Activated CD4-positive, alpha-beta T cell treated with anti-CD3 and anti-CD28 coated beads, Interleukin-2, amount 50 U/mL, for 48 hours (primary cell): ENCODE data around the gene AIP.
A peak's percentile ranks its signal among the peaks of the same experiment; 100 is the strongest.

Experiments used
- DNase-seq, 2 experiments: peaks; one replicate each; pipeline ENCODE4 v3.0.0-alpha.2; 2020

AIP gene

DNA sequence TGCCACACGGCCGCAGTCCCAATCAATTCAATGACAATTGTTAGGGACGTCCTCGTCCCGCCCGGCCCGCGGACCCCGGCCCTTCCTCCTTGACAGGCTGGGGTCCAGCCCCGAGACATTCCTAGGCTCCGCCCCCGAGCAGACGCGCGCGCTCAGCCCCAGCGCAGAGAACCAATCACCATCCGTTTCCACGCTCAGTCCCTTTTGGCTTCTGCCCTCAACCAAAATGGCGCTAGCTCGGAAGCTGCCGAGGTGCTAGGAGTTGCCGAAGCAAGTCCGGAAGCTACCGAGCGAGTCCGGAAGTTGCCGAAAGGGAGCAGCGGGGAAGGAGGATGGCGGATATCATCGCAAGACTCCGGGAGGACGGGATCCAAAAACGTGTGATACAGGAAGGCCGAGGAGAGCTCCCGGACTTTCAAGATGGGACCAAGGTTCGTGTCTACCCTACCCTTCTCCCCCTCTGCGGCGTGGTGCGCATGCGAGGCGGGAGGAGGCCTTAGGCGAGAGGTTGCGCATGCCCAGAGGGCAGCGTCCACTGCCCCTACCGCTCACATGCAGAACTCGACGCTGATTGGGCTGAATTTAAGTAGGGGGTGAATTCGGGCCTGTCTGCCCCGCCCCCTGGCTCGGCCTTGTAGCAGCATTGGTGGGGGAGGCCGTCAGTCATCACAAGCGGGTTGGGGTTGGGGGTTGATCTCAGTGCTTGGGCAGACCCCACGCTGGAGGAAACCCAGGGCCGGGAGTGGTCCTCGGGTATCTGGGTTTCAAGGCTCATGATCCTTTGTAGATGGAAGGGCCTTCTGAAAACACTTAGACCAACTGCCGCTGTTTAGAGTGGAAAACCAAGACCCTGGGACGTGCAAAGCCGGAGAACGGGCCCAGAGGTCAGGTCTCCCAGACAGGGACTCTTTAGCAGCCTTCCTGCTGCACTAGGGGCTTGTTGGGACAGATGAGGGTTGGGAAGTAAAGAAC is at the start of gene AIP:
TSS of gene AIP (plus strand) at position 200 of the 972 bp plus-strand sequence. CDS start at position 333, 133 bp downstream.
- DNase-seq = peak; percentile 97 to 98

DNA sequence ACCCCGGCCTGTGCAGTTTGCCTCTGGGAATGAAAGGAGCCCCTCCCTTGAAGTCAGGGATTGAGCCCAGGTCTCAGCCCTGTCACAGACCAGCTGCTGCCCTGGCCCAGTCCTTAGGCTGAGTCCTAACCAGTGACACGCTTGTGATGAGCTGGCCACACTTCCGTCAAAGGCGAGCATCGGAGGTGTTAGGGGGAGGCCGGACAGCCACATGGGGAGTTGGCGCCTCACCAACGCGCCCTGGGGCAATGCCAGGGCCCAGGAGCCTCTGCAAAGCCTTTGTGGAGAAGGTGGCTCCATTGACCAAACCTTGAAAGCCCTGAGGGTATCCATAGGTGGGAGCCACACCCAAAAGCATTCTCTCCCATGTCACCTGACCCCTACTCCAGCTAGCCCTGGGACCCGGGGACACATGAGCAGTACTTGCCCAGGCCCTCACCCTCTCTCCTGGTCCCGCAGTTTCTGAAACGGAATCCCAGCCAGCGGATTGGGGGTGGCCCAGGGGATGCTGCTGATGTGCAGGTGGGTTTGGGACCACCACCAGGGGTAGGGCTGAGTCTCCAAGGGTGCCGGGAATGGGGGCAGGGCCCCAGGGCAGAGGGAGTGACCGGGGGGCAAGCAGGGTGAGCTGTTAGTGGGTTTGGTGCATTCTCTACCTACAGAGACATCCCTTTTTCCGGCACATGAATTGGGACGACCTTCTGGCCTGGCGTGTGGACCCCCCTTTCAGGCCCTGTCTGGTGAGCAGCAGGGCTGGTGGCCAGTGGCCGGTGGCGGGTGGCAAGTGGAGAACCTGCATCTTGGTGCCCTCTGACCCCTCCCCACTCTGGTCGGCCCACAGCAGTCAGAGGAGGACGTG is 49.1 kb upstream of the AIP start:
- no peak for DNase-seq

DNA sequence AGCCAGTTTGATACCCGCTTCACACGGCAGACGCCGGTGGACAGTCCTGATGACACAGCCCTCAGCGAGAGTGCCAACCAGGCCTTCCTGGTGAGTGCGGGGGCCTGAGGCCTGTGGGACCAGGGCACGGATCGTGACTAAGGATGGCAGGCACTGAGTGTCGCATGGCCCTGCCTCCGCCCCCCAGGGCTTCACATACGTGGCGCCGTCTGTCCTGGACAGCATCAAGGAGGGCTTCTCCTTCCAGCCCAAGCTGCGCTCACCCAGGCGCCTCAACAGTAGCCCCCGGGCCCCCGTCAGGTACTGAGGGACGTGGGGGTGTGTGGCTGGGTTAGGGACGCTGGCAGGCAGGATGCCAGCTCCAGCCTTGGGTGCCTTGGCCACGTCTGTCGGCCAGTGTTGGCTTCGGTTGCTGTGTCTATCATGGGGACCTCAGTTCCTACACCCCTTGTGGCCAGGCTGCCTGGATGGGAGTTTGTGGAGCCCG is 48.4 kb upstream of the AIP start:
- DNase-seq = peak in 1 of 2 experiments; percentile 56

DNA sequence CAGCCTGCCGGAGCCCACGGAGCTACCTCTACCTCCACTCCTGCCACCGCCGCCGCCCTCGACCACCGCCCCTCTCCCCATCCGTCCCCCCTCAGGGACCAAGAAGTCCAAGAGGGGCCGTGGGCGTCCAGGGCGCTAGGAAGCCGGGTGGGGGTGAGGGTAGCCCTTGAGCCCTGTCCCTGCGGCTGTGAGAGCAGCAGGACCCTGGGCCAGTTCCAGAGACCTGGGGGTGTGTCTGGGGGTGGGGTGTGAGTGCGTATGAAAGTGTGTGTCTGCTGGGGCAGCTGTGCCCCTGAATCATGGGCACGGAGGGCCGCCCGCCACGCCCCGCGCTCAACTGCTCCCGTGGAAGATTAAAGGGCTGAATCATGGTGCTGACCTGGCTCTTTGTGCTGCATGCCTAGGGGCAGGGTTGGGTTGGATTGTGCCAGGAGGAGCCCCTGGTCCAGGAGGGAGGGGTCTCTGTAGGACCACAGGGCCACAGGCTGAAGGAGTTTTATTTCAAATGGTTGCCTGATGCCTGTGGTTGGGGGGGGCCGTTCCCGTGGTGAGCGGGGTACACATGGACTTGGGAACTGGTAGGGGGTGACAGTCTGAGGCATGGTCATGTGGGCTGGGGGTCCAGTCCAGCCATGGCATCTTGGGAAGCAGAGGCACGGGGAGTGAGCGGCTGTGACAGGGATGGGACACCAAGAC is 47.6 kb upstream of the AIP start:
- DNase-seq = peak; percentile 49 to 62

DNA sequence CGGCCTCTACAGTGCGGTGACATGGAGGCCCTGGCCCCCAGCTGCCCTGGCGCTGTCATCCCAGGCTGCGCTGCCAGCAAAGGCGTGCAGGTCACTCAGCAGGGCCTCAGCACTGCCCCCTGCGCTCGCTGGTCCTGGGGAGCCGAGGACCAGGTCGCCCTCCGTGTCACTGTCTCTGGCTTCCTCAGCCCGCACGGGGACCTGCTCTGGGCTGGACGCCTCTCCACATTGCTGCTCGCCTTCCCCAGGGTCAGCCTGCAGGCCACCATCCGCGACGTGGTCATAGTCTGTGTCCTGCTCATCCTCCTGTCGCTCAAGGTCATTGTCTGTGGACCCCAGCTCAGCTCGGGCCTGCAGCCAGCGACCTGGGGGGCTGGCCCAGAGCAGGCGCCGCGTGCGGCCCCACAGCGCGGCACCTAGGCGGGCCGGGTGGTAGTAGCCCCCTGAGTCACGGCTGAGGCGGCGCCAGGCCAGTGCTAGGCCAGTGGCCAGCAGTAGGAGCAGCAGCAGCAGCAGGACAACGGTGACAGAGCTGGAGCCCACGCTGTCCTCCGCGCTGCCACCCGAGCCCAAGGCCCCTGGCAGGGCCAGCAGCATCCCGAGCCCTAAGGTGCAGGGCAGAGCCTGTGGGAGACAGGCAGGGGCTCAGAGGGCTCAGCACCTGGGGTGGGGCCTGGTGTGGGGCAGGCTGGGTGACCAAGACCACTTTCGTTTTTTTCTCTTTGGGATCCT is 46.9 kb upstream of the AIP start:
- no peak for DNase-seq

DNA sequence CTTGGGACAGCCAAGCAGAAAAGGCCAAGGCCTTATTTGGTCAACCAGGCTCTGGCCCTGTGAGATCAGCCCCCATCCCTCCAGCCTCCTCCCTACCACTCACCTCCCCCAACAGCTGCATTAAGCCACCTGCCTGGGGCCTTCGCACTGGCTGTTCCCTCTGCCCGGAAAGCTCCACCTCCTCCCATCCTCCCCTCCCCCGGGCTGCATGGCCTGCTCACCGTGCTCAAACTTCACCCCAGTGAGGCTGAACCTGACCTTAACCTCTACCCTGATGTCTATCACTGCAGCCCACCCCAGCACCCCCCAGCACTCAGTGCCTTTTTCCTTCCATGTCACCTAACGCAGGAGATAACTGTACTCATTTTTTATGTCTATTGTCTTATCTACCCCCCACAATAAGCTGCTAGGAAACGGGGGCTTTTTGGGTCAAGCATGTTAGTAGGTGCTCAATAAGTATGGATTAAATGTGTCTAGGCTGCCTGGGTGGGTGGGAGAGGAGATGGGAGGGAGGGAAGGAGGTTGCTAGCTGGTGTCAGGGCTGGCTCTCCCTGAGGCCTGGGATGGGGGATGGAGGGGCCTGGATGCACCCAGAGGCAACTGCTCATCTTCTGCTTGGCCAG is 46.3 kb upstream of the AIP start:
- peak; percentile 86 to 89 for DNase-seq

DNA sequence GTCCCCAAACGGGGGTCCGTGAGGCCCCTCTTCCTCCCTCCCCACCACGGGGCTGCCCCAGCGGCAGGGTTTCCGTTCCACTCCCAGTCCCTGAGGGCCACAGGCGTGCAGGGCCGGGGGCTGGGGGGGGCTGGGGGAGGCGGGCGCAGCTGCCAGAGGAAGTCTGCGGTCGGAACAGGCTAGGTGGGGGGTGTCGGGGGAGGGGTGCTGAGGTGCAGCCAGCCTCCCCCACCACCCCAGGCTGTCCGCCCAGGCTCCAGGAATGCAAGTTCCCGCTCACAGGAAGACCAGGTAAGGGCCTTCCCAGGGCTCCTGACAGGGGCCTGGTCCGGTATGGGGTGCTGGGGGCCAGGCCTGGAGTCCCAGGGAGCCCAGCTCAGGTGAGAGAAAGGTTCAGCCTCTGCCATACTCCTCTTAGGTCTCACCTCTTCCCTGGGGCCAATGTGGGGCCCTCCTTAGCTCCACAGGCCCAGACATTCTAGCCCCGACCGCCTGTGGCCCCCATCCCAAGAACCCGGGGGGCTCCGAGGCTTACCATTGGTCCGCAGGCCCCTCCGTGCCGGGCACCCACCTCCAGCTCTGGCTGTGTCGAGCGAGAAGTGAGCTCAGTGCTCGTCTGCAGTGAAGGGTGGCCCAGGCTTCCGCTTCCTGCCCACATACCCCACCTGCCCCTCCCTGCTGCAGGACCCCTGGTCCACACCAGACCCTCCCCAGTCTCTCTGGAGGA is 45.6 kb upstream of the AIP start, which contains the start of gene PTPRCAP:
TSS of gene PTPRCAP (minus strand) at position 601 of the 727 bp plus-strand sequence. CDS start at position 538, 63 bp downstream.
- peak; percentile 78 to 81 for DNase-seq

DNA sequence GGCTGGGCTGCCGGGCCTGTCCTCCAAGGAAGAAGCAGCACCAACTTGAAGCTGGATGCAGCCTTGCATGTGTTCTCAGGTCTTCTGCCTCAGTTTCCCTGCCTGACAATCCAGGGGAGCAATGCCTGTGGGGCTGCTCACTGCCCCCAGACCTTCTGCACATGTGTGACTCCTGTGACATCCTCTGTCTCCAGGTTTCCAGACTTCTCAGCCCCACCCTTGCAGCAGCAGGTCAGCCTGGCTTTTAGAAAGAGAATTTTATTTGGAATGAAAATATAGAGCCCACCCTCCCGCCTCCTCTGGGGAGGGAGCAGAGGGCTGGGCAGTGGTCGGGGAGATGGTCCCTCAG is 45.0 kb upstream of the AIP start:
- no peak for DNase-seq

DNA sequence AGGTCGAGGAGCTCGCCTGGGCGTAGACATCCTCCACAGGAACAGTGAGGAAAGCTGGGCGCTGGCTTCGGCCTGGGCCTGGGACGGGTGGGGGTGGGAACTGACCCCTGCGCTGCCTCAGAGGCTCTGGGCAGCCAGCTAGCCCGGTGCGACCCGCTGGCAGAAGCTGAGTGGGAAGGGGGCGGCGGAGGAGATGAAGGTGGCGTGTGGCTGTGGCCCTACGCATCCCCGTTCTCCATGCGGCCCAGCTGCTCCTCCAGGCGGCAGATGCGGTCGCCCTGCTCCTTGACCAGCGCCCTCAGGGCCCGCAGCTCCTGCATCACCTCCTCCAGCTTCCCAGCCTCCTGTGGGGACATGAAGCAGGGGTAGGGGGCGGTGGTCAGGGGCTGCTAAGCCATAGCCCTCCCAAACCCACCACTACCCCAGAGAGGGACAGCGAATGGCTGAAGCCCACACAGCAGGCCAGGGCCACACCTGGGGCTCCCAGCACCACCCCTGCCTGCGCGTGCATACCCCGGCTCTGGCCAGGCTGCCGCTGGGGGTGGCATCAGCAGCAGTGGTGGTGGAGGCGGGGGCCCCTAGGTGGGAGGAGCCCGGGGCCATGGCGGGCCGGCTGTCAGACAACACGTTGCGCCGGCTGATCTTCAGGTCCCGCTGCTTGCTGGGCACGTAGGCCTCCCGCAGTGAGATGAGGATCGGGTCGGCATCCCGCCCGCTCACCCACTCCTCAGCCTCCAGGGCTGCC is 44.5 kb upstream of the AIP start:
- DNase-seq = peak; percentile 88 to 90

DNA sequence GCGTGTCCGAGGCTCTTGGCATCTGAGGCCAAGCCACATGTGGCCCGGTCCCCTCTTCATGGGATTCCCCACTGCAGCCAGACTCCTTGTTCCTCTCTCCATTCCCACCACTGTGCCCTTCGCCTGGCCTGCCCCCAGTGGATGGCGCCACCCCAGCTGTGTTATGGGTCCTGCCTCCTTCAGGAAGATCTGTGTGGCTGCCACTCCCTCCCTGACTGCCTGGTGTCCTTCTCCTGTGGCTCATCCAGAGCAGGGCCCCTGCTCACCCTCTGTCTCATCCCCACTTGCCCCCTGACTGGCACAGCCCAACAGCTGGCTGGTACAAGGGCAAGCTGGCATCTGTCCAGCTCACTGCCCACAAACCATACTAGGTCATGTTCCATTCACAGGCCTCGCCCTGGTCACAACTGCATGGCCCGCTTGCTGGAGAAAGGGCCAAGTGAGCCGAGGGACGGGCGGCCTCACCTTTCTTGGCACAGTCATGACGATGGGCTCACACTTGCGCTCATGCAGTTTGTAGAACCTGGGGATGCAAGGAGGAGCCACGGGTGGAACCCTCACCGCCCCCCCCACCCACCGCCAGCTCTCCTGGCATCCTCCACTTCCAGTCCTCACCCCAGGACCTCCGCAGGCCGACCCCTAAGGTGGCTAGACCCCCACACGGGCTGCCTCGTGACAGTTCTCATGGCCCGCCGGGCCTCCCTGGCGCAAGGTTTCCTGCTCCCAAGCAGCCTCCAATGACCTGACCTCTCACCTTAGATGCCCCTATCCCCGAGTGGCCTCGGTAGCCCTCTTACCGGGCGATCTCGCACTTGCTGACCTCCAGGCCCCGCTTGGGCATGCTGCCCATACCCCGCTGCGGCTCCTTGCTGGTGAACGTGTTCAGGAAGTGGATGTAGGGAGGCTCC is 43.3 kb upstream of the AIP start:
- DNase-seq = peak; percentile 61 to 72

DNA sequence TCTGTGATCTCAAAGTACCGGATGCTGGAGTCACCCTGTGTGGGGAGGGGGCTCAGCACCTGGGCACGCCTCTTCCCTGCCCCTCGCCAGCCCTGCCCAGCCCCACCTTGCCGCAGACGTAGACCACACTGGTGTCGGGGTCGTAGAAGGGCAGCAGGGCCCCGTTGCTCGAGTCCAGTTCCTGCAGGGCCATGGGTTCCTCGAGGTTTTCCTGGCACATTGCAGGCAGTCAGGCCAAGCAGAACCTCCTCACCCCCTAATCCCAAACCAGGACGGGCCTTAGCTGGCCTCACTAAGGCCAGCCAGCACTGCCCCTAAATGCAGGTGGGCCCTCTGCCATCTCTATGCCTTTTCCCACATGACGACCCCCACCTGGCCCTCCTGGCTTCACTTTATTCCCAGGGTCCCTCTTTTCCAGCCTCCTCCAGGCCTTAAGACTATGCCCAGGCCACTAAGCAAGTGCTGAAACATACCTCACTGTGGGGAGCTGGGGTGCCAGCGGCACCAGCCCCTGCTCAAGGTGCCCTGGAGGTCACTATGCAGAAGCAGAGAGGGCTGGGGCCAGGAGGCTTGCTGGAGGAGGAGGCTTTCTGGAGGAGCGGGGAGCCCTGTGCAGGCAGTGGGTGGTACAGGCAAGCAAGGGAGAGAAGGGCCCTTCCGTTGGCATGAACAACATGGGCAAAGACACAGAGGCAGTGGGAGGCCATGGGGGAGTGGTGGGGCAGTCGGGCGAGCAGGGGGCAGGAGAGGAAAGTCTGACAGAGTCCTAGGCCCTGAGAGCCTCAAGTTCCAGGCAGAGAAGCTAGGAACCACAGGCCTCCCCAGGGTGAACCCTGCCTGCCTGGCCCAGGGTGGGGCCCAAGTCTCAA is 42.4 kb upstream of the AIP start:
- no peak for DNase-seq

DNA sequence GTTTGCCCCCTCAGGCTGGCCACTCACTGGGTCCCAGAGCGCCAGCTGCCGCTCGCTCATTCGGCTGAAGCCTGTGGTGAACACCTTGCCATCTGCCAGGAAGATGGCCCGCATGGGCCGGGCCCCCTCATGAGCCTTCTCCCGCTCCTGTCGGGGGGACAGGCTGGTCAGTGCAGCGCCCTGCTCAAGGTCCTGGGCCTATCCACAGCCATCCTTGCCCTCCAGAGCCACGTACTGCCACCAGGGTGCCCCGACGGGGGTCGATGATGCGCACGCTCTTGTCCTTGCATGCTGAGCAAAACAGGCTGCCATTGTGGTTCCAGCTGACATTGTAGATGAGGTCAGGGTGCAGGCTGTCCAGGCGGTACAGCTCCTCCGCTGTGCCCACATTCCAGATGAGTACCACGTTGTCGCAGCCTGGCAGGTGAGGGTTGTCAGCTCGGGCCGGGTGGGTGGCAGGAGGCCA is 41.7 kb upstream of the AIP start:
- no peak for DNase-seq

DNA sequence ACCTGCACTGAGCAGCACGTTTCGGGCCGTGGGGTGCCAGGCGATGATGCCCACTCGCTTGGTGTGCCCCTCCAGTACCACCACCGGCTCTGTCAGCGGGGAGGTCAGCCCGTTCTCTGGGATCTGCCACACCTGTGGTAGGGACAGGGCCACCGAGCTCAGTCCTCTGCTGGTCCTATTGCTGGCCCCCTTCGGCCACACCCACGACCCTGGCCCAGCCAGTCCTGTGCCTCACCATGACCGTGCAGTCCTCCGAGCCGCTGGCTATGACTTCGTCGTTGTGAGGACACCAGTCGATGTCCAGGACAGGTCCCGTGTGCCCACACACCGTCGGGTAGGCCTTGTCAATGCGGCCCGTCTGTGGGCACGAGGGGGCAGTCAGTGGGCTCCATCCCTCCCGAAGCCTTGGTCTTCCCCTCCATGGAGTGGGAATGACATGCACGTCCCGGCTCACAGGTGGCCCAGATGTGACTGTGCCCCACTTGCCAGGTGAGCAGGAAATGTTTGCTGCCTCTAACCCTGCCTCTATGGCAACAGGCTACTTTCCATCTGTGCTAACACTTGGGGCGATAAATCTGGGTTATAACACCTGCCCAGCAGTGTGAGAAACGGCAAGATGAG is 41.0 kb upstream of the AIP start:
- no peak for DNase-seq

DNA sequence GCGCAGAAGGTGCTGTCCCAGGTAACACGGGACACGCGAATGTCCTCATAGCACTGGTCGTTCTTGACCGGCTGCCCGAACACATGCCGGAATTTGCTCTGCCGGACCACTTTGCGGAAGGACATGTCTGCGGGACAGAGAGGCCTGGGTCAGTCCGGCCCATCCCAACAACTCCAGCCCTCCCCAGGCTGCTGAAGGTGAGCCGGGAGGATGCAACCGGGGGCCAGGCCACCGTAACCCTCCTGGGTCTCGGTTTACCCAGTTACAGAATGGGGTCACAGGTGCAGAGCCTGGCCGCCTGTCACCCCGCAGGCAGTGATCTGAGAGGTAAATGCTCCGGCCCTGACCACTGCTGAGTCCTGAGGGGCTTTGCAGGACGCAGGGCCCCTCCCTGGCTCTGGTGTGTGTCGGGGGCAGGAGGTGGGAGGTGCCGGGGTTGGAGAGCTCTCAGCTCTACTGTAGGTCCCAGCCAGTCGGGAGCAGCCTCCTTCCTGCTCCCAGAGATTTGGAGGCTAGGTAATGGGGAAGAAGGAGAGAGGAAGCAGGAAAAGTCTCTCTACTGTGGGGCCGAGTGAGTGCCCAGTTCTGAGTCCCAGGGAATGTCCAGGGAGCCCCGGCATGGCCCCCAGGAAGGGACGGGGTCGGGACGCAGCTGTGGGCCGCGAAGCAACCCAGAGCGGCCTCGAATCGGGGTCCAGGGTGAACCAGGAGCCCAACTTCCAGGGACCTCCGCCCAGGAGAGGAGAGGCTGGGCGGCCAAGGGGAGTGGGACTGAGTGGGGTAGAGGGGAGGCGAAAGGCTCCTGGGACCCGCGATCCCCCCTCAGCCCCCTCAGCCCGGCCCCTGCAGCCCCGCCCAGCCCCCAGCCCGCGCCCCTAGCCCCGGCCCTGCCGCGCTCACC is 40.1 kb upstream of the AIP start:
- DNase-seq = no peak

DNA sequence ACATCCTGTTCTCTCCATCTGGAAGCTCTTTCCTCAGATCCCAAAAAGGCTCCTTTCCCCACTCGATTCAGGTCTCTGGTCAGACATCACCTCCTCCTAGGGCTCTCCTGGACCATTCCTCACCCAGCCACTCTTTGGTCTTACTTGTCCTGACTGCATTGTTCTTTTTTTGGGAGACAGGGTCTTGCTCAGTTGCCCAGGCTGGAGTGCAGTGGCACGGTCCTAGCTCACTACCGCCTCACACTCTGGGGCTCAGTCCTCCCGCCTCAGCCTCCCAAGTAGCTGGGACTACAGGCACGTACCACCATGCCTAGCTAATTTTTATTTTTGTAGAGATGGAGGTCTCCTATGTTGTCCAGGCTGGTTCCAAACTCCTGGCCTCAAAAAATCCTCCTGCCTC is 37.3 kb upstream of the AIP start:
- no peak for DNase-seq

DNA sequence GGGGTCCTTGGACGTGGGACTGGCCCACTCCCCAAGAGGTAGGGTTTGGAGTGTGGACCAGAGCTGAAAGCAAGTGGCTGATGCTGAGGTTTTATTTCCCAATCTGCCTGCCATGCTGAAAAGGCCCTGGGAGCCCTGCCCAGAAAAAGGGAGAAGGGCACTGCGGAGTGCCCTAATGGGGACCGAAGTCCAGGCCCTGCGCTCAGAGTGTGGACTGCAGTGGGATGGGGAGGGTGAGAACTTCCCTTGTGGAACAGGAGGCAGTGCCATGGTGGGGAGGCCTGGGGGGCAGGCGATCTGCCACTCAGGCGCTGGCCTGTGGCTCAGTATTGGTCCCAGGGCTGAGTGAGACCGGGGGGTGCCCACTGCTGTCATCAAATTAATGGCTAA is 34.6 kb upstream of the AIP start:
- no peak for DNase-seq
